Hepatocyte (in vitro differentiated cells): ENCODE measurements around the gene GJA5. TPM values are rescaled to one million over a fixed set of nuclear protein-coding genes. Genes with fewer than 3 reads are reported as not detected.

Experiments used
- DNase-seq: peaks from one replicate; pipeline ENCODE4 v3.0.0-alpha.2; 2016; ENCODE audit warnings: low spot score
- H2AFZ ChIP-seq: fragments of 200-600 bp; sonication (generic); 2 replicates; pipeline ENCODE4 v1.6.0; 2016; ENCODE audit warnings: antibody characterized with exemption, mild to moderate bottlenecking
- H3K27ac ChIP-seq: fragments of 200-600 bp; sonication (generic); 2 replicates; pipeline ENCODE4 v1.5.1; 2016; ENCODE audit warnings: mild to moderate bottlenecking
- H3K27me3 ChIP-seq: fragments of 200-600 bp; sonication (generic); 2 replicates; pipeline ENCODE4 v1.6.1; 2016
- H3K36me3 ChIP-seq: fragments of 200-600 bp; sonication (generic); replicated peaks from 2 replicates; pipeline ENCODE4 v1.5.1; 2016; ENCODE audit warnings: low read depth; ENCODE audit not compliant: insufficient read depth
- H3K4me1 ChIP-seq: fragments of 200-600 bp; sonication (generic); 2 replicates; pipeline ENCODE4 v1.5.1; 2016; ENCODE audit warnings: mild to moderate bottlenecking, moderate library complexity; ENCODE audit not compliant: insufficient read depth
- H3K4me2 ChIP-seq: fragments of 200-600 bp; sonication (generic); 2 replicates; pipeline ENCODE4 v1.6.0; 2016
- H3K4me3 ChIP-seq: fragments of 200-600 bp; sonication (generic); 2 replicates; pipeline ENCODE4 v1.5.1; 2016; ENCODE audit warnings: mild to moderate bottlenecking
- H3K79me2 ChIP-seq: fragments of 200-600 bp; sonication (generic); 2 replicates; pipeline ENCODE4 v1.6.0; 2017; ENCODE audit warnings: mild to moderate bottlenecking
- H3K9me2 ChIP-seq: fragments of 200-600 bp; sonication (generic); replicated peaks from 2 replicates; pipeline ENCODE4 v1.6.0; 2017; ENCODE audit warnings: mild to moderate bottlenecking; ENCODE audit not compliant: insufficient read depth
- H3K9me3 ChIP-seq: fragments of 200-600 bp; sonication (generic); 2 replicates; pipeline ENCODE4 v1.5.1; 2016; ENCODE audit warnings: low read depth, mild to moderate bottlenecking
- H4K20me1 ChIP-seq: fragments of 200-600 bp; sonication (generic); 2 replicates; pipeline ENCODE4 v1.6.0; 2016; ENCODE audit warnings: mild to moderate bottlenecking; ENCODE audit not compliant: insufficient read depth, poor library complexity, severe bottlenecking
- EZH2 ChIP-seq: fragments of 200-600 bp; sonication (generic); IDR thresholded peaks from 2 replicates; pipeline ENCODE4 v1.6.1; 2016; ENCODE audit warnings: antibody characterized with exemption, mild to moderate bottlenecking, borderline replicate concordance
- EZH2phosphoT487 ChIP-seq: fragments of 200-600 bp; sonication (generic); IDR thresholded peaks from one replicate; pipeline ENCODE4 v1.6.1; 2018; ENCODE audit warnings: antibody characterized with exemption, mild to moderate bottlenecking, low read depth, moderate library complexity; ENCODE audit not compliant: unreplicated experiment, severe bottlenecking
- WGBS: methylation state at CpG from one replicate; pipeline ENCODE4 v1.1.6; 2016; ENCODE audit warnings: low lambda C conversion rate; ENCODE audit errors: missing lambda C conversion rate; 5-methylcytosine and 5-hydroxymethylcytosine counted together
- polyA plus RNA-seq: library from polyadenylated mRNA; unstranded; fragments of >200 nt; fragmentation: Nextera tagmentation; extraction: Ambion mirVana; gene quantifications from 2 replicates; pipeline ENCODE4 v1.2.1, GENCODE V29; 2016
- total RNA-seq: library from RNA; depleted of rRNA; stranded (reverse); fragments of >200 nt; gene quantifications from 2 replicates; pipeline ENCODE4 v1.2.3, GENCODE V29; 2014
- TF ChIP-seq, protein P1 (sequence below): fragments of 200-600 bp; sonication (generic); IDR thresholded peaks from 2 replicates; pipeline ENCODE4 v1.5.1; 2016; ENCODE audit warnings: antibody characterized with exemption, mild to moderate bottlenecking; ENCODE audit not compliant: poor library complexity

GJA5 gene
- total and polyA plus RNA-seq, 2 experiments from 2014 or later: 9.7 to 12.4 TPM

DNA sequence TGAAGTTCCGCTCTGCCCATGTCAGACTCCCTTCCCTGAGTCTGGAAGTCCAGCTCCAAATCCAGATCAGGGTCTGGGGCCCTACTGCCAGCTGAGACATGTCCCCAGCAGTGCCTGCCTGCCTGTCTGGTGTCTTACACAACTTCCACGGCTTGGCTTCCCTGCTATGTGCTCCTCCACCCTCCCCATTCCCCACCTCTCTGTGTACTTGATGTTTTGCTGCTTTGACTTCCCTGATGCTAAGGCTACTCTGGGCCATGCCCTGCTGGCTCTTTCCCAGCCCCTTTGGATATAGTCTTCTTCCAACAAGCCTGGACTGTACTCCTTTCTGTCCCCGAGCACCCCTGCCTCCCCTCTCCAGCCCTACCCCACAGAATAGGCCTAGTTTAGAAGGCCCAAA, 7.3 kb downstream of the GJA5 start:
- Histone ChIP-seq H3K36me3 (no peaks in the 10 kb centered on the region), H3K4me3 (no peak overlapping the region), H3K9me3 (no peaks in the 10 kb centered on the region), H3K79me2 (no peaks in the 10 kb centered on the region), H3K27ac (no peak overlapping the region), H3K4me1 (peaks cover 22% of the 10 kb centered on the region), H4K20me1 (no peaks in the 10 kb centered on the region), H3K27me3 (no peaks in the 10 kb centered on the region), H2AFZ (no peak overlapping the region), H3K4me2 (no peak overlapping the region), H3K9me2 (no peaks in the 10 kb centered on the region)
- WGBS: 73% methylated on average over 3 of the region's 3 CpGs
- DNase-seq: no peak
- no peak for TF ChIP-seq EZH2phosphoT487
- TF ChIP-seq, protein P1, sequence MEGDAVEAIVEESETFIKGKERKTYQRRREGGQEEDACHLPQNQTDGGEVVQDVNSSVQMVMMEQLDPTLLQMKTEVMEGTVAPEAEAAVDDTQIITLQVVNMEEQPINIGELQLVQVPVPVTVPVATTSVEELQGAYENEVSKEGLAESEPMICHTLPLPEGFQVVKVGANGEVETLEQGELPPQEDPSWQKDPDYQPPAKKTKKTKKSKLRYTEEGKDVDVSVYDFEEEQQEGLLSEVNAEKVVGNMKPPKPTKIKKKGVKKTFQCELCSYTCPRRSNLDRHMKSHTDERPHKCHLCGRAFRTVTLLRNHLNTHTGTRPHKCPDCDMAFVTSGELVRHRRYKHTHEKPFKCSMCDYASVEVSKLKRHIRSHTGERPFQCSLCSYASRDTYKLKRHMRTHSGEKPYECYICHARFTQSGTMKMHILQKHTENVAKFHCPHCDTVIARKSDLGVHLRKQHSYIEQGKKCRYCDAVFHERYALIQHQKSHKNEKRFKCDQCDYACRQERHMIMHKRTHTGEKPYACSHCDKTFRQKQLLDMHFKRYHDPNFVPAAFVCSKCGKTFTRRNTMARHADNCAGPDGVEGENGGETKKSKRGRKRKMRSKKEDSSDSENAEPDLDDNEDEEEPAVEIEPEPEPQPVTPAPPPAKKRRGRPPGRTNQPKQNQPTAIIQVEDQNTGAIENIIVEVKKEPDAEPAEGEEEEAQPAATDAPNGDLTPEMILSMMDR: no peak
- no peak for TF ChIP-seq EZH2

DNA sequence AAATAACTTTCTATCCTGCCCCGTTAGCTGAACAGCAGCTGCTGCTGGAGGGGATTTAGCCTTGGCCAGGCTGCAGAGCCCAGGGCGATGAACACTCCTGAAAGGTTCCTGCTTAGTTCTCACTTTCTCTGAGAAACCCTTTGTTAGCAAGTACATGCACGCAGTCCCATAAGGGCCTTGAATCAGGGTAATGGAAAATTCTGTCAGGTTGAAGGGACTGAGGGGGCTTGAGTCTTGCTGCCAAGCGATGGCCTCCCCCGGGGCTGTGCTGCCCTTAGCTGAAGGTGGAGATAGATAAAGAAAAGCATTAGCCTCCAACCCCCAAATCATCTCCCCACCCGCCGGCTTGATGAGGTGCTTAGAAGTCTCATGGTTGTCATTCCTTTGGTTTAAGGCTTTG, 7.9 kb downstream of the GJA5 start:
- DNase-seq: no peak
- no peak for TF ChIP-seq EZH2
- TF ChIP-seq, protein P1: no peak
- TF ChIP-seq EZH2phosphoT487: no peak
- no peak overlapping the region for H3K27ac ChIP-seq
- no peaks in the 10 kb centered on the region for H3K79me2 ChIP-seq
- peaks cover 24% of the 10 kb centered on the region for H3K4me1 ChIP-seq
- no peaks in the 10 kb centered on the region for H3K9me3 ChIP-seq
- WGBS: 70% methylated on average over 7 of the region's 7 CpGs
- no peaks in the 10 kb centered on the region for H4K20me1 ChIP-seq
- no peaks in the 10 kb centered on the region for H3K9me2 ChIP-seq
- no peak overlapping the region for H3K4me3 ChIP-seq
- H2AFZ ChIP-seq: no peak overlapping the region
- H3K27me3 ChIP-seq: no peaks in the 10 kb centered on the region
- H3K4me2 ChIP-seq: no peak overlapping the region
- no peaks in the 10 kb centered on the region for H3K36me3 ChIP-seq

DNA sequence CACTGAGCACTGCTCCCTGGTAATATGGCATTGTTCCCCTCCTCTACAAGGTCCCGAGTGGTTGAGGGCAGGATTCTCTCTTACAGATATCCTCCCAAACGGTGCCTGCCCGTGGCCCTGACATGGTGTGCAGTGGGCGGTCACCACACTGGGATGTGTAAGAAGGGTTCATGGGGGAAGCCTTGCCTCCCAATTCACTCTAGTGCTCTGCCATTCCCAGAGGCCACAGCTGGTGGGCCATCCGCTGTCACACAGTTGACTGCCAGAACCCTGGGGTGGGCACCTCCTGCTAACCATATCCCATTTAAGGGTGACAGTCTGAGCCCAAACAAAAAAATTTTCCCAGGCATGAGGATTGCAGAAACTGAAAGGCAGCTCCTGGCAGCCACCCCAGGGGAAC, 9.1 kb downstream of the GJA5 start:
- TF ChIP-seq, protein P1: no peak
- TF ChIP-seq EZH2phosphoT487 (no peak), EZH2 (no peak)
- 94% methylated on average over 5 of the region's 5 CpGs for WGBS

More for the DNA sequence above, 9.1 kb downstream of the GJA5 start:
- DNase-seq: no peak
- H3K36me3 ChIP-seq: no peaks in the 10 kb centered on the region
- H3K9me3 ChIP-seq: no peaks in the 10 kb centered on the region
- no peaks in the 10 kb centered on the region for H3K9me2 ChIP-seq
- H3K79me2 ChIP-seq: no peaks in the 10 kb centered on the region
- no peaks in the 10 kb centered on the region for H3K27me3 ChIP-seq
- no peak overlapping the region for H3K27ac ChIP-seq
- peaks cover 13% of the 10 kb centered on the region for H3K4me1 ChIP-seq
- no peak overlapping the region for H3K4me2 ChIP-seq
- H4K20me1 ChIP-seq: no peaks in the 10 kb centered on the region
- H3K4me3 ChIP-seq: no peak overlapping the region
- H2AFZ ChIP-seq: no peak overlapping the region
